NCI-H446 (cell line): ENCODE results near the gene CD276.
"Not testable (repeated sequence)": the region's sequence is repeated elsewhere in the genome, so short reads cannot be mapped to it uniquely, and the experiment has no call there.

ENCODE experiments used
- DNase-seq, 2 experiments: peaks; one replicate each; lab custom pipeline; 2025; lab: John Stamatoyannopoulos, UW

CD276 gene

DNA sequence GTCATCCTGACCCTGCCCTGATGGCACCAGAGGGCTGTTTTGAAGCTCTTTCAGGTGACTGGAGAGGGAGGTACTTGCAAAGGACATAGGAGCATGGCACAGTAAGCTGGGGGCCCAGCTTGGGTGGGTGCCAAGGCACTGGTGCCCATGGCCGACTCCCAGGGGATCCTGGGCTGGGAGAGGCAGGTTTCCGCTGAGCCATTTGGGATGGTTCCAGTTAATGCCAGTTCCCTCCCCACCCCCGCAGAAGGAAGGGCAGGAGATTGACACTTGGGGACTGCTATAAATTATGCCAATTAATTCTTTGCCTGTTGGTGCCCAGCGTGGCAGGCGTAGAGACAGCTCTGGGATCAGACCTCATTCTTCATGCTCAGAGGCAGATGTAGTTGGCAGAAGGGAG is 26.1 kb downstream of the CD276 start:
- no peak for DNase-seq

DNA sequence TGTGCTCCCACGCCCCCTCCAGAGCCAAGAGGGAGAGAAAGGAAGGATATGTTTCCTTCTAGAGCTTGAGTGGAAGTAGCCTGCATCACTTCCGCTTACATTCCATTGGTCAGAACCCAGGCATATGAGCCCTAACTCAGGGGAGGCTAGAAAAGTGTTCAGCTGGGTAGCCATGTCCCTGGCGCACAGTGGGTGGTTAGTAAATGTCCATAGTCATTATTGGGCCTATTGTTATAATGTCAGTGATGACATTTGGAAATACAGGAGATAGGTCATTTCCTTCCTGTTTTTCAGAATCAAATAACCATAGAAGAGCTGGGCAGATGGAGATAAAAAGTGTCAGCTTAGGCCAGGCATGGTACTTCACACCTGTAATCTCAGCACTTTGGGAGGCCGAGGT is 27.3 kb downstream of the CD276 start:
- DNase-seq = no peak

- DNase-seq = no peak
These were observed 27.9 kb downstream of the CD276 start for GRCh38 chr15:73712107-73712506.

GRCh38 chr15:73714695-73715301 is 30.6 kb downstream of the CD276 start:
- DNase-seq = no peak

- no peak for DNase-seq
These were observed 31.2 kb downstream of the CD276 start for GRCh38 chr15:73715417-73715816.

- DNase-seq = no peak
These were observed 32.2 kb downstream of the CD276 start for GRCh38 chr15:73716417-73716816.

- DNase-seq = no peak
These were observed 33.0 kb downstream of the CD276 start for GRCh38 chr15:73717206-73717605.

DNA sequence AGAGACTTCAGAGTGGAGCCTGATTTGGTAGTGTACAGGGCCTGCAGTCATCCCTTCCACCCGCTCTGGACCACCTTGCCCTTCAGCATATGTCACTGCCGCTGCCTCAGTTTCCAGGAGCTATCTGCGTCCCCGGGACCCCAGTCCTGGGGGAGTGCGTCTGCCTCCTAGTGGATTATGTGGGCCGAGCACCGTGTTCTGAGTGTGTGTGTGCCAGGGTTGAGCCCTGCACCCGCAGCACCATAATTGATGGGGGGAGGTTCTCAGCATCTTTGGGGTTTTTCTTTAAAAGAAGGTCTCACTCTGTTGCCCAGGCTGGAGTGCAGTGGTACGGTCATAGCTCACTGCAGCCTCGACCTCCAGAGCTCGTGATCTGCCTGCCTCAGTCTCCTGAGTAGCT is 33.6 kb downstream of the CD276 start:
- no peak for DNase-seq

DNA sequence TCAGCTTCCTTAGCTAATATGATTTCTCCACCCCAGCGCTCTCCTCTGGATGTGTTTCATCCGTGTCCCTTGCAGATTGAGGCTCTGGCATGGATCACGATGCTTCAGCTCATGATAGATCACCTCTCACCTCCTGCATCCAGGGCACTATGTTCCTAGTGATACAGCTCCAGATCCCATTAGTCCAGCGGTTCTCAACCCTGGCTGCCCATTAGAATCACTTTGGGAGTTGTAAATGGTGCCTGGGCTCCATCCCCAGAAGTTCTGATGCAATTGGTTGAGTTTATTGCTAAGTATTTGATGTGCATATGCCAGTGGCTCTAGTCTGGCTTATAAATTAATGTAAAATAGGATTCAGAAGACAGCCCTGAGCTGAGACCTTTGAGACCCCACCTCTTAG is 34.5 kb downstream of the CD276 start:
- no peak for DNase-seq

GRCh38 chr15:73722425-73722824 is 38.2 kb downstream of the CD276 start:
- no peak for DNase-seq

GRCh38 chr15:73723191-73723590 is 39.0 kb downstream of the CD276 start:
- DNase-seq = no peak

DNA sequence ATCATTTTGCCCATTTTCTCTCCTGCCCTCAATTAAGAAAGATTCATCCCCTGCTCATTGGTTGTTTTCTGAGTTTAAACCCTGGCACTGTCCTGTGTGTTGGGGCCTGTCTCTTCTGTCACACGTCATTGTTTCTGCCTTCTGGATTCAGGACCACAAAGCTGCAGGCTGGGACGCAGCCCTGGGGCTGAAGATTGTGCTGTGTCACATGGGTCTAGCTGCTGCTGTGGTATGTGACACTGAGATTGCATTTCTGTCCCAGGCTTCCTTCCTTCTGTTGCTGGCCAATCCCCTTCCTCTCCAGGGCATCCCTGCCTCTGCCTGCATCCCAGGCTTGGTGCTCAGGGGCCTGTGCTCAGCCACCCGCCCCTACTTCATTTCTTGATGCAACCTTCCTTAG is 40.0 kb downstream of the CD276 start:
- DNase-seq = no peak

- DNase-seq = no peak
These were observed 43.3 kb downstream of the CD276 start for GRCh38 chr15:73727330-73727976.

- not testable (repeated sequence) for DNase-seq
These were observed 47.9 kb downstream of the CD276 start for GRCh38 chr15:73732051-73732450.

GRCh38 chr15:73732930-73733329 is 48.7 kb downstream of the CD276 start:
- DNase-seq = no peak

DNA sequence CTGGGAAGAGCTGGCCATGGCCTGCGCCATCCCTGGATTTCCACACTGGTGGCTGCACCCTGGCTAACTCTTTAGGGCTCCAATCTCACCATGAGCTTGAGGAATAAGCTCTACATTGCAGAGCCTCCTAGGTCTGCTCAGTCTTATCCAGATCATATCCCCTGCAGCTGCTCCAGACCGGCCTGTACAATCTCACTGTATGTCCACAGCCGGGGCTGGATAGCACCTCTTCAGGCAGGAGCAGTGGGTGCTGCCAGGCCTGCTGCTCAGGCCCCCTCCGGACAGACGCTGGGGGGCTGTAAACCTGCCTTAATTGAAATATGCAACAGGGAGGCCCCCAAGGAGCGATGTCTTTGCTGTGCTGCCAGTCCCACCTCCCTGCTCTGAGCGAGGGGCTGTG is 53.4 kb downstream of the CD276 start:
- no peak for DNase-seq

DNA sequence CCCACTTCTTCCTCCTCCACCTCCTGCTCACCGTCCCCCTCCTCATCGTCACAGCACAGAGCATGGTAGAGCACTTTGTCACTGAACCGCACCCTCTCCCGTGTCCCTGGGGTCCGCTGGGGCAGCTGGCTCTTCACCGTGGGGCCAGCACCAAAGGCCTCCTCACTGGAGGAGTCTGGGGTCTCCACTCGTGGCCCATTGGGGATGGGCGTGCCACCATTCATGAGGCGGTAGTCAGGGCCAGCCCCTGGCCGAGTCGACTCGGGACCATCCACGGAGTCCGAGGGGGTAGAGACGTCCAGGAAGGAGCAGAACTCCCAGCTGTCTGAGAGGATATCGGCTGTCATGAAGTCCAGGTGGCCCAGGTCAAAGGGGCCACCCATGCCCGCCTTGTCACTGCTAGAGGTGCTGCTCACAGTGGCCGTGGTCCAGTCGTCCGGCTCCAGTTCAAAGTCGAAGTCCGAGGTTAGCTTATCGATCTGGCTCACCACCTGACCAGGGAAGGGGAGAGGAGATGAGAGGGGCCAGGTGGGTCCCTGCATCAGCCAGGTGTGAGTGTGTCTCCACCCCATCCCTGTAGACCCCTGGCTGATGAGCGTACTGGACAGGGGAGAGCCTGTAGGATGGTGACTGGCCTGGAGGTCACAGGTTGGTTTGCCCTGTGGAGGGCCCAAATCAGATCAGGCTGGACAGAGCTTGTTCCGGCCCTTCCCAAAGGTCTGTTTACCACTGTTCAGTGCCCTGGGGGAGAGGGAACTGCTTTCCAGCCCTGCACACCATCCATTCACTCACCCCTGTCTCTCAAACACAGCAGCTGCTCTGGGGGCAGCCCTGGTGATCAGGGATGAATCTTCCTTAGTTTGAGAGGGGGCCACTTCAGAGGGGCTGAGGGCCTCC is 56.2 kb downstream of the CD276 start:
- DNase-seq = no peak

GRCh38 chr15:73741321-73741836 is 57.2 kb downstream of the CD276 start:
- DNase-seq = no peak

DNA sequence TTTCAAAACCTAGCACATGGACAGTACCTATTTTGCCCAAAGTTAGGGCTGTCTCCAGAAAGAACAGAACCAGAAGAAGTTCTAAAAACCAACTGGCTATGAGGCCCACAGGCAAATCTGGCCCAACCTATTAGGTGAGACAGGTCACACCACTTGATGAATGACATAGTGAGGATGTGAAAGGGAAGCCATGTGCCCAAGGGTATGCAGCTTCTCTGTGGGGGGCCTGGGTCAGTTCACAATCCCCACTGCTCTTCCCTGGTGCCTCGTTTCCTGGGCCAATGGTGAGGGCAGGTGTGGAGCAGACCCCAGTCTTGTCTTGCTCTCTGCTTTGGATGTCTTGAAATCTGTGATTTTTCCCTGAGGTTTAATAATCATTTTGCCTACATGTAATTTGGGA is 60.1 kb downstream of the CD276 start:
- DNase-seq = no peak

DNA sequence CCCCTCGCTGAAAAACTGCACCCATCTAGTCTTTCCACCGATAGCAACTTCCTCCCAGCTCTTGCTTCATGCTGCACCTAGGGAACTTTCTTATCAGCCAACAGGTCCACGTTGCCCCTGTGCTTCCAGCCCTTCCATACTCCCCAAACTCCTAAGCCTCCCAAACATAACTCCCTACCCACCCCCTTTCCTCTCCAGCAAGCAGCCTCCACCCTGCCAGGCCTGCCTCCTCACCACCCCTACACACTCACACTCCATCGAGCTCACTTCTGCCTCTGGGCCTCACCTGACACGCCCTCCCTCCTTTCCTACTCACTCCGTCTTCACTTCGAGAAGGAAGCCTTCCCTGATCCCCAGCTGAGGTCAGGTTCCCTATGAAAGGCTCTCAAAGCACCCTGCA is 60.9 kb downstream of the CD276 start:
- DNase-seq = no peak

- no peak for DNase-seq
These were observed 62.1 kb downstream of the CD276 start for GRCh38 chr15:73746261-73746660.

DNA sequence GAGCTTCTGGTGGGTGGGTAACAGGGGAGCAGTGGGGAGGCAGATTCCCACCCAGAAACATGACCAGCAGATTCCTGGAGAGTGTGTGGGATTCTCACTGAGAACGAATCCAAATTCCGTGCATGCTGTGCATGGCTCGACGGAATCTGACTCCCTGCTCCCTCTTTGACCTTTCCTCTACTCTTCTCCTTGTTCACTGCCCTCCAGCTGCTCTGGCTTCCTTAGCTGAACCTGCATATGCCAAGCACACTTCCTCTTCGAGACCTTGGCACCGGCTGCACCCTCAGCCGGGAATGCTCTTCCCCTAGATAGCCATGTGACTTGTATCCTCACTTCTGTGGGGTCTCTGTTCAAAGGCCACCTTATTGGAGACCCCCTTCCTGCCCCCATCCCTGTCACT is 62.7 kb downstream of the CD276 start:
- DNase-seq = no peak
